Stomach (tissue), 4 donors: ENCODE data around the gene GRHL1.

Source experiments
- EP300 ChIP-seq: sonication (generic); formaldehyde crosslinking; IDR thresholded peaks from one replicate; pipeline ENCODE4 v1.6.1; 2017; ENCODE audit warnings: antibody characterized with exemption
- POLR2A ChIP-seq, 4 donors: fragments of 450-650 bp; IDR thresholded peaks; one replicate each; pipeline ENCODE4 v1.6.1; 2016; ENCODE audit warnings: antibody characterized with exemption in 4 of 4, control low read depth in 2 of 4, mild to moderate bottlenecking in 1 of 4, moderate library complexity in 1 of 4
- POLR2AphosphoS5 ChIP-seq, 3 donors: sonication (generic); formaldehyde crosslinking; IDR thresholded peaks; one replicate each; pipeline ENCODE4 v1.6.1; 2016; ENCODE audit warnings: antibody characterized with exemption in 3 of 3
- TF ChIP-seq, protein P1 (sequence below), 7 experiments: fragments of 450-650 bp in 4 of 7; fragments of 200-600 bp in 3 of 7; sonication (generic) in 3 of 7; IDR thresholded peaks; one replicate each; pipeline ENCODE4 v1.5.1; 2016 to 2019; ENCODE audit warnings: antibody characterized with exemption in 7 of 7, control low read depth in 2 of 7, mild to moderate bottlenecking in 1 of 7

DNA sequence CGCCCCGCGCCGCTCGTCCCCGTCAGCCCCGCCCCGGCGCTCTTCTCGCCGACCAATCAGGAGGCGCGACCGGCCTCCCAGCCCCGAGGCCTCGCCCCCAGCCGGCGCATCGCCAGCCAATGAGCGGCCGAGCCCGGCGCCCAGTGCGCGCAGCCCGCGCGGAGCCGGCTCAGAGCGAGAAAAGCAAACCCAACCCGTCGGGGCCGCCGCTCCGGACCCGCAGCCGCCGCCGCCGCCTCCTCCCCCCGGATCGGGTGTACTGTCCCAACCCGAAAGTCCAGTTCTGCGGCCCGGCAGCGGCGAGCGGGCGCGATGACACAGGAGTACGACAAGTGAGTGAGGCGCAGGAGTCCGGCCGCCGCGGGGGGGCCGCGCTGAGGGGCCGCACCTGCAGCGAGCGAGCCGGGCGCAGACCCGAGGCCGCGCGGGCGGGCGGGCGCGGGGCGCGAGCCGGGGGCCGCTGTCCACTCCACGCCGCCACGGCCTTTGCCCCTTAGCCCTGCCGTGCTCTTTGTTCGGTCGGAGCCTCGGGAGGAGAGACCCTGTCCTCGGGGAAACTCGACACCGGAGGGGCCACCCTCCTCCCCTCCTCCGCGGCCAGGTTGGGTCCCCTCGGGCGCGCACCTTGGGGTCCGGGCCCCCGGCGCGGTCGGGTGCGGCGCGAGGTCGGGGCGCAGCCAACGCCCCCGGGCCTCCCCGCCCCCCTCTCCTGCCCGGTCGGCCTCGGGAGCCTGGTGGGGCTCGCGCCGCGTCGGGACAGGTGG, at the start of gene GRHL1:
- TF ChIP-seq, protein P1, sequence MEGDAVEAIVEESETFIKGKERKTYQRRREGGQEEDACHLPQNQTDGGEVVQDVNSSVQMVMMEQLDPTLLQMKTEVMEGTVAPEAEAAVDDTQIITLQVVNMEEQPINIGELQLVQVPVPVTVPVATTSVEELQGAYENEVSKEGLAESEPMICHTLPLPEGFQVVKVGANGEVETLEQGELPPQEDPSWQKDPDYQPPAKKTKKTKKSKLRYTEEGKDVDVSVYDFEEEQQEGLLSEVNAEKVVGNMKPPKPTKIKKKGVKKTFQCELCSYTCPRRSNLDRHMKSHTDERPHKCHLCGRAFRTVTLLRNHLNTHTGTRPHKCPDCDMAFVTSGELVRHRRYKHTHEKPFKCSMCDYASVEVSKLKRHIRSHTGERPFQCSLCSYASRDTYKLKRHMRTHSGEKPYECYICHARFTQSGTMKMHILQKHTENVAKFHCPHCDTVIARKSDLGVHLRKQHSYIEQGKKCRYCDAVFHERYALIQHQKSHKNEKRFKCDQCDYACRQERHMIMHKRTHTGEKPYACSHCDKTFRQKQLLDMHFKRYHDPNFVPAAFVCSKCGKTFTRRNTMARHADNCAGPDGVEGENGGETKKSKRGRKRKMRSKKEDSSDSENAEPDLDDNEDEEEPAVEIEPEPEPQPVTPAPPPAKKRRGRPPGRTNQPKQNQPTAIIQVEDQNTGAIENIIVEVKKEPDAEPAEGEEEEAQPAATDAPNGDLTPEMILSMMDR (IDR thresholded peaks at IDR 0.05): no peak
- TF ChIP-seq POLR2AphosphoS5 (IDR thresholded peaks at IDR 0.05): peak in 2 of 3 donors; percentile 39 to 61
- TF ChIP-seq POLR2A (IDR thresholded peaks at IDR 0.05): no peak
- no peak for TF ChIP-seq EP300
